ENCODE measurements around the gene ZNF862. TPM values are rescaled to one million over a fixed set of nuclear protein-coding genes. Genes with fewer than 3 reads are reported as not detected.

The ZNF862 gene
- total and polyA plus RNA-seq, 2 of the 13 experiments (the other 11 are each of a cell fraction or from before 2014, with no cell fraction given) = 0.89 to 2.0 TPM

- TF ChIP-seq NCOA2 (CRISPR knock-in tag; IDR thresholded peaks at IDR 0.05) (no peak), CEBPZ (IDR thresholded peaks at IDR 0.05; ENCODE audit: low read length) (no peak), ZNF564 (CRISPR knock-in tag; IDR thresholded peaks at IDR 0.05) (no peak)
Measured at GRCh38 chr7:149856583-149856982, 18.4 kb downstream of the ZNF862 start (continued).

- H3K27me3 ChIP-seq (ENCODE audit: control insufficient read depth in 1 of 2, insufficient read depth in 2 of 2, low read length in 2 of 2) = peaks cover 0 to 17% of the 10 kb centered on the region in 2 experiments; a peak in 1 of 5 replicates
- no peak overlapping the region for H3K4me2 ChIP-seq (ENCODE audit: low read depth, low read length)
- BruUV-seq (replicated peaks) = no TSS peak
- DNase-seq (ENCODE audit: low spot score) (no peak), FAIRE-seq (no peak), ATAC-seq (no peak)
- no peaks in the 10 kb centered on the region for H4K20me1 ChIP-seq (ENCODE audit: insufficient read depth, low read length)
- H3K79me2 ChIP-seq (ENCODE audit: insufficient read depth, low read length) = no peaks in the 10 kb centered on the region
- in situ Hi-C loops (cut with HindIII; ENCODE audit: extremely low pct_ligation_motif_present, low pct_unique_long_range_greater_than_20kb) = loop anchor here (25.0 kb wide), 1 partner anchor 178 kb away; no protein-coding TSS in a partner anchor
- WGBS (ENCODE audit: low lambda C conversion rate) = 30% methylated on average over 6 of the region's 6 CpGs
- no peaks in the 10 kb centered on the region for H3K36me3 ChIP-seq (replicated peaks in 1 of 2; ENCODE audit: control insufficient read depth in 1 of 2, insufficient read depth in 2 of 2, low read length in 2 of 2)
- H3K4me3 ChIP-seq (replicated peaks in 1 of 3; ENCODE audit: insufficient read depth in 1 of 3, low read depth in 2 of 3, low read length in 3 of 3) = no peak overlapping the region
- H3K9ac ChIP-seq (ENCODE audit: insufficient read depth, low read depth, low read length) = no peak overlapping the region
- POLR2A ChIA-PET = no interaction called here
- H2AFZ ChIP-seq (ENCODE audit: low read length) = no peak overlapping the region
- H3K27ac ChIP-seq (ENCODE audit: extremely low read length, insufficient read depth, low read length) = no peak overlapping the region
- peaks cover 13% of the 10 kb centered on the region for H3K4me1 ChIP-seq (ENCODE audit: insufficient read depth, low read length)
- intact Hi-C loops (cut with micrococcal nuclease; ENCODE audit: unreplicated experiment) = no loop called here
- H3K9me3 ChIP-seq (ENCODE audit: low read length) = no peaks in the 10 kb centered on the region
- CTCF ChIA-PET (ENCODE audit: low intra/inter-chr PET ratio, low total read pairs) = no interaction called here
- TF ChIP-seq ZNF362 (CRISPR knock-in tag; IDR thresholded peaks at IDR 0.05; ENCODE audit: borderline replicate concordance) (no peak), ZNF574 (CRISPR knock-in tag; IDR thresholded peaks at IDR 0.05) (no peak), ZBTB14 (CRISPR knock-in tag; IDR thresholded peaks at IDR 0.05) (no peak), ZFP91 (CRISPR knock-in tag; IDR thresholded peaks at IDR 0.05; ENCODE audit: borderline replicate concordance) (no peak), DNMT1 (CRISPR knock-in tag; IDR thresholded peaks at IDR 0.05) (no peak), THAP7 (CRISPR knock-in tag; IDR thresholded peaks at IDR 0.05) (no peak), SRSF9 (IDR thresholded peaks at IDR 0.05; ENCODE audit: borderline replicate concordance, insufficient read depth, low read depth, low read length, poor library complexity, severe bottlenecking) (no peak)
Measured at GRCh38 chr7:149859369-149859768, 21.2 kb downstream of the ZNF862 start.
